OCI-LY1 (cell line): ENCODE results near the gene EREG.
"Not testable (repeated sequence)": the region's sequence is repeated elsewhere in the genome, so short reads cannot be mapped to it uniquely, and the experiment has no call there.

ENCODE experiments used
- H2AFZ ChIP-seq: fragments of 200-600 bp; sonication (generic), shearing (Covaris generic); 2 replicates; pipeline ENCODE4 v1.6.0; 2014; ENCODE audit warnings: antibody characterized with exemption, mild to moderate bottlenecking, low read length
- H3F3A ChIP-seq: fragments of 200-600 bp; sonication (generic), shearing (Covaris generic); 2 replicates; pipeline ENCODE4 v1.6.0; 2014; ENCODE audit warnings: mild to moderate bottlenecking, antibody characterized with exemption, low read length, moderate library complexity; ENCODE audit not compliant: insufficient read depth
- H3K27ac ChIP-seq: fragments of 200-600 bp; sonication (generic); 2 replicates; pipeline ENCODE4 v1.5.1; 2014; ENCODE audit warnings: low read length, mixed run types, mild to moderate bottlenecking, low read depth; ENCODE audit not compliant: poor library complexity, severe bottlenecking
- H3K27me3 ChIP-seq: fragments of 200-600 bp; sonication (generic); 2 replicates; pipeline ENCODE4 v1.6.0; 2014; ENCODE audit warnings: antibody characterized with exemption, mild to moderate bottlenecking, low read length, moderate library complexity; ENCODE audit not compliant: insufficient read depth
- H3K36me3 ChIP-seq: fragments of 200-600 bp; sonication (generic); 2 replicates; pipeline ENCODE4 v1.6.1; 2014; ENCODE audit warnings: mild to moderate bottlenecking, antibody characterized with exemption, low read length, moderate library complexity, mixed read lengths; ENCODE audit not compliant: insufficient read depth
- H3K4me1 ChIP-seq: fragments of 200-600 bp; sonication (generic); 2 replicates; pipeline ENCODE4 v1.5.1; 2014; ENCODE audit warnings: mild to moderate bottlenecking, low read length, moderate library complexity; ENCODE audit not compliant: insufficient read depth, severe bottlenecking
- H3K4me2 ChIP-seq: fragments of 200-600 bp; sonication (generic), shearing (Covaris generic); 2 replicates; pipeline ENCODE4 v1.6.1; 2014; ENCODE audit warnings: low read length
- H3K4me3 ChIP-seq: fragments of 200-600 bp; sonication (generic); 2 replicates; pipeline ENCODE4 v1.5.1; 2014; ENCODE audit warnings: low read length, low read depth, mild to moderate bottlenecking, mixed read lengths; ENCODE audit not compliant: poor library complexity, severe bottlenecking
- H3K79me2 ChIP-seq: fragments of 200-600 bp; shearing (Covaris generic); 2 replicates; pipeline ENCODE4 v1.6.1; 2016; ENCODE audit warnings: mixed run types, low read length, mixed read lengths; ENCODE audit not compliant: insufficient read depth
- H3K9ac ChIP-seq: fragments of 200-600 bp; sonication (generic), shearing (Covaris generic); 2 replicates; pipeline ENCODE4 v1.6.1; 2014; ENCODE audit warnings: mild to moderate bottlenecking, low read length, mixed read lengths
- H3K9me2 ChIP-seq: fragments of 200-600 bp; sonication (generic), shearing (Covaris generic); 2 replicates; pipeline ENCODE4 v1.6.1; 2014; ENCODE audit warnings: low read depth, mild to moderate bottlenecking, low read length, mixed read lengths
- H3K9me3 ChIP-seq: fragments of 200-600 bp; shearing (Covaris generic); 2 replicates; pipeline ENCODE4 v1.6.1; 2014; ENCODE audit warnings: low read length, mixed read lengths
- H4K20me1 ChIP-seq: fragments of 200-600 bp; sonication (generic), shearing (Covaris generic); 2 replicates; pipeline ENCODE4 v1.6.0; 2016; ENCODE audit warnings: mild to moderate bottlenecking, low read length; ENCODE audit not compliant: insufficient read depth
- CTCF ChIP-seq: fragments of 200-600 bp; sonication (generic), shearing (Covaris generic); IDR thresholded peaks from 2 replicates; pipeline ENCODE4 v1.5.1; 2017; ENCODE audit warnings: mild to moderate bottlenecking, antibody characterized with exemption, low read length, moderate library complexity, mixed read lengths
- EZH2 ChIP-seq: fragments of 200-600 bp; sonication (generic), shearing (Covaris generic); IDR thresholded peaks from 2 replicates; pipeline ENCODE4 v1.8.0; 2017; ENCODE audit warnings: borderline replicate concordance, mixed run types, mild to moderate bottlenecking, antibody characterized with exemption, low read length, moderate library complexity, mixed read lengths

EREG gene

GRCh38 chr4:74395633-74396032 is 30.7 kb downstream of the EREG start:
- Histone ChIP-seq H3K4me2 (no peak overlapping the region), H4K20me1 (no peaks in the 10 kb centered on the region), H3K27ac (no peak overlapping the region), H3K9me2 (no peaks in the 10 kb centered on the region), H3F3A (no peaks in the 10 kb centered on the region), H3K9ac (no peak overlapping the region), H3K79me2 (no peaks in the 10 kb centered on the region), H2AFZ (no peak overlapping the region), H3K4me3 (no peak overlapping the region), H3K36me3 (no peaks in the 10 kb centered on the region), H3K4me1 (no peaks in the 10 kb centered on the region), H3K27me3 (no peaks in the 10 kb centered on the region), H3K9me3 (no peaks in the 10 kb centered on the region)
- no peak for TF ChIP-seq CTCF
- no peak for TF ChIP-seq EZH2

- H3K4me2 ChIP-seq, result peak overlapping the region; percentile 42
Measured at GRCh38 chr4:74397748-74398426, 32.9 kb downstream of the EREG start.

GRCh38 chr4:74398894-74399589 is 34.1 kb downstream of the EREG start:
- H3F3A ChIP-seq, H3K79me2 ChIP-seq, H3K4me2 ChIP-seq, H3K27ac ChIP-seq, H3K9me2 ChIP-seq, H3K36me3 ChIP-seq, H3K27me3 ChIP-seq, H4K20me1 ChIP-seq, H3K4me3 ChIP-seq, H3K9me3 ChIP-seq, H2AFZ ChIP-seq, H3K9ac ChIP-seq: not testable (repeated sequence)
- peaks cover 24% of the 10 kb centered on the region for H3K4me1 ChIP-seq

More at GRCh38 chr4:74397748-74398426, 32.9 kb downstream of the EREG start:
- no peak overlapping the region for H3K27ac ChIP-seq
- no peaks in the 10 kb centered on the region for H3F3A ChIP-seq
- TF ChIP-seq EZH2, result no peak
- TF ChIP-seq CTCF, result no peak
- H3K79me2 ChIP-seq, result no peaks in the 10 kb centered on the region
- no peak overlapping the region; the same call in 1 of the 2 replicates for H3K9ac ChIP-seq
- H2AFZ ChIP-seq, result no peak overlapping the region
- H4K20me1 ChIP-seq, result no peaks in the 10 kb centered on the region
- H3K4me3 ChIP-seq, result peak overlapping the region; percentile 41
- no peaks in the 10 kb centered on the region for H3K9me2 ChIP-seq
- no peaks in the 10 kb centered on the region for H3K9me3 ChIP-seq
- H3K4me1 ChIP-seq, result peaks cover 13% of the 10 kb centered on the region
- no peaks in the 10 kb centered on the region for H3K36me3 ChIP-seq
- no peaks in the 10 kb centered on the region for H3K27me3 ChIP-seq
